Ectodermal cell (in vitro differentiated cells): Measurements from ENCODE around the gene PAQR4.
A peak's percentile ranks its signal among the peaks of the same experiment; 100 is the strongest.

Experiments used
- H3K27ac ChIP-seq: 2 replicates; pipeline ENCODE4 v1.7.0; 2013; ENCODE audit warnings: mild to moderate bottlenecking, low read depth, low read length; ENCODE audit not compliant: insufficient read depth, poor library complexity, severe bottlenecking
- H3K27me3 ChIP-seq: 2 replicates; pipeline ENCODE4 v1.7.0; 2013; ENCODE audit warnings: mild to moderate bottlenecking, low read length; ENCODE audit not compliant: insufficient read depth, control insufficient read depth, poor library complexity, severe bottlenecking
- H3K36me3 ChIP-seq: one replicate; pipeline ENCODE4 v1.7.0; 2013; ENCODE audit warnings: low read length; ENCODE audit not compliant: control insufficient read depth, insufficient read depth
- H3K4me1 ChIP-seq: one replicate; pipeline ENCODE4 v1.7.0; 2013; ENCODE audit warnings: low read length; ENCODE audit not compliant: control insufficient read depth, insufficient read depth
- H3K4me3 ChIP-seq: 2 replicates; pipeline ENCODE4 v1.7.0; 2013; ENCODE audit warnings: low read depth, low read length, control low read depth; ENCODE audit not compliant: insufficient read depth
- H3K9me3 ChIP-seq: 2 replicates; pipeline ENCODE4 v1.7.0; 2013; ENCODE audit warnings: mild to moderate bottlenecking, low read length, moderate library complexity; ENCODE audit not compliant: control insufficient read depth
- WGBS, 2 experiments: methylation state at CpG; one replicate each; pipeline ENCODE4 v1.1.7; 2013; ENCODE audit warnings: missing lambda C conversion rate in 2 of 2; 5-methylcytosine and 5-hydroxymethylcytosine counted together

PAQR4 gene

DNA sequence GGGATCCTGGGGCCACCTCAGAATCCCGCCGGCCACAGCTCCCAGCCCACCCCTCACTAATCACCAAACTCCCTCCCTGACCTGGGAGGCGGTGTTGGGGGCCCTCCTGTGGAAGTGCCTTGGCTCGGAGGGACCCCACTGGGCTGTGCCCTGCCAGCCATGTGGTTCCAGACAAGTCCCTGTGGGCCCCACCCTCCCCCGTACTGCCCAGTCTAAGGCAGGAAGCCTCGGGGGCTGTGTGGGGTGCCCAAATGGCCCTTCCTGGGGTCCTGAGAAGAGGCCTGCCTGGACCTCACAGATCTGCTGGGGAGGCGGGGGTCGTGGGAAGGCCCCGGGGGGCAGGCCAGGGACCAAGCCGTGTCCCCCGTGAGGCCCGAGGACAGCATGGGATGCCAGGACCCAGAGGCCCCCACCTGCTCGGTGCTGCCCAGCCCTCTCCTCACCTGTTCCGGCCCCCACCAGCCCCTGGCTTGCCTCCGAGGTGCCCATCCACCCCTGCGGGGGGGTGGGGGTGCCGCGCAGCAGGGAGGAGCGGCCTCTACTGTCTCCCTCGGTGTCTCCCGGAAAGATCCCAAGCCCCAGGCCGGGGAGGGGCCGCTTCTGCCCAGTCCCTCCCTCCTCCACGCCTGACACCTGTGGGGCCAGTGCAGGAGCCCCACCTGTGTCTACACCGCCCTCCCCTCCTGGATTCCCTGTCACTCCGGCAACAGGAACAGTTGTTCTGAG lies 14.3 kb upstream of the PAQR4 start:
- 87 to 89% methylated on average over 26 of the region's 26 CpGs for WGBS, 2 experiments
- no peak overlapping the region for H3K27ac ChIP-seq
- H3K9me3 ChIP-seq = no peaks in the 10 kb centered on the region
- no peaks in the 10 kb centered on the region for H3K27me3 ChIP-seq
- H3K4me3 ChIP-seq = no peak overlapping the region
- peaks cover 4% of the 10 kb centered on the region for H3K4me1 ChIP-seq
- no peaks in the 10 kb centered on the region for H3K36me3 ChIP-seq

DNA sequence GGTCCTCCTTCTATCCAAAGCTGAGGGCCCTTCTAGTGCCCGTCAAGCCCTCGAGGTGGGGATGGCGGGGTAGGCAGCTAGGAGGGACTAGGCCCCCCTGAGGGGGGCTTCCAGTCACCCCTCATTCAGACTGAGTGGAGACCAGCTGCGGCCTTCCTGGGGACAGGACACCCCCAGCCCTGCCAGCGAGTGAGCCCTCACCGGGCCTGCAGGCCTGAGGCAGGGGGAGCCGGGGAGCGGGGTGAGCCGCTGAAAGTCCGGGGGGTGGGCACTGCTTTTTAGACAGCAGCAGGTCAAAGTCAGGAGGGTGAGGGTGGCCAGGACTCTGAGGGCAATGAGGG lies 13.7 kb upstream of the PAQR4 start:
- Histone ChIP-seq H3K27me3 (no peaks in the 10 kb centered on the region), H3K36me3 (no peaks in the 10 kb centered on the region), H3K4me3 (no peak overlapping the region), H3K27ac (no peak overlapping the region), H3K9me3 (no peaks in the 10 kb centered on the region), H3K4me1 (peaks cover 4% of the 10 kb centered on the region)
- WGBS, 2 experiments = 81% methylated on average over 10 of the region's 10 CpGs

DNA sequence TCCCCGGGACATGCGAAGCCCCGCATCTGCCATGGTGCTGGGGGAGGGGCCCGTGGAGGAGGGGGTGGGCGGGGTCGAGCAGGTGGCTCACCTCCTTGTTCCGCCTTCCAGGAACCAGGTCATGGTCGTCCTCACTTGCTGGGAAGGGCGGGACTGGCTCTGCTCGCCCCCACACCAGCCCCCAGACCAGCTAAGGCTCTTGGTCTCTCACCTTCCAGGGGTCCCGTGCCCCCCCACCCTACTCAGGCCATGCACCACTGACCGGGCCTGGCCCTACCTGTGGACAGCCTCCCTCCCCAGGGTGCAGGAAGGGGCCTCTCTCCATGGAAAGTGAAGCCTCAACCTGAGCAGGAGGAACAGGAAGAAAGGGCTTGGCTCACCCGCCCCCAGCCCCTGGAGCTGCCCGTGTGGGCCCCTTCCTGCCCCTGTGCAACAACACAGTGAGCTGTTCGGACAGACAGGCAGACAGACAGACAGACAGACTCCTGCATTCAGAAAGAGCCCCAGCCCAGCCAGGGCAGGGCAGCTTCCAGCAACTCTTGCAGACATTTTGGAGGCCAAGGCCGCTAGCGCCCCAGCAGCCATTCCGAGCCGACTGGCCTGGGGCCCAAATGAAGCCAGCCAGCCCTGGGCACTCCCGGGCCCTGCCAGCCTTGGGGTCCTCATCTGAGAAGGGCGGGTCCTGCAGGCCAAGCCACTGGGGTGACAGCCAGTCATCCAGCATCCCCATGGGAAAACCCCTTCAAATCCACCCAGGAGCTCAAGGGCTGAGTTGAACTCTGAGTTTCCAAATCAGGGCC lies 13.2 kb upstream of the PAQR4 start:
- Histone ChIP-seq H3K36me3 (no peaks in the 10 kb centered on the region), H3K27ac (no peak overlapping the region), H3K4me3 (no peak overlapping the region), H3K4me1 (peaks cover 4% of the 10 kb centered on the region), H3K9me3 (no peaks in the 10 kb centered on the region), H3K27me3 (no peaks in the 10 kb centered on the region)
- WGBS, 2 experiments = 72 to 73% methylated on average over 21 of the region's 21 CpGs

DNA sequence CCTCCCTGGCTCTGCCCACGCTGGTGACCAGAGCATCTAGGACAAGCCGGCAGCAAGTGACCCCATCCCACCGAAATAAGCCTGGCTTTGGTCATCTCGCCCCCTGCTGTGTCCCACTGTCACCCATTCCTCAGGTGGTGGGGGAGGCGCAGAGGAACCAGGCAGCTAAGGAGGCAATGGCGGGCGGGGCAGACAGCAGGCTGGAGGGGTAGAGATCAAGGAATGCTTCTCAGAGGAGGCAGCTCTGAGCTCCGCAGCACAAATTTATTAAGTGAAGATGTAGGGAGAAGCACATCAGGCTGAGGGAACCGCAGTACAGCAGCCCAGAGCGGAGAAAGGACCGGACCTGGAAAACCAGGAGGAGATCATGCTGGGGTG lies 12.6 kb upstream of the PAQR4 start:
- Histone ChIP-seq H3K27ac (no peak overlapping the region), H3K36me3 (no peaks in the 10 kb centered on the region), H3K4me3 (no peak overlapping the region), H3K9me3 (no peaks in the 10 kb centered on the region), H3K4me1 (peaks cover 4% of the 10 kb centered on the region), H3K27me3 (no peaks in the 10 kb centered on the region)
- WGBS, 2 experiments = 83 to 86% methylated on average over 11 of the region's 11 CpGs

DNA sequence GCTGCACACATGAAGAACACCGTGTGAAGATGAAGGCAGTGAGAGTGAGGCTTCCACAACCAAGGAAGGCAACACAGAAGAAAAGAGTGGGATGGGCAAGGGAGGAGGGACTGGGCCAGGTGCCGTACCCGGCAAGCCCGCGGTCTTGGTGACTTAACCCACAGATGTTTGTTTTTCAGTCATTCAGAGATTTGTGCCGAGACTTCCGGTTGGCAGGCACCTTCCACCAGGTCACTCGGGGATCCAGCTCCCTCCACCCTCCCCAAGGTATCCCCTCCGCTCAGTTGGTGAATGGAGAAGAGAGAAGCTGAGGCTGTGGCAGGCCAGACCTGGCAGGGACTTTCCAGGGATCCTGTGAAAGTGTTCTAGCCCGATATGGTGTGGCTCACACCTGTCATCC lies 9.9 kb upstream of the PAQR4 start:
- H3K4me1 ChIP-seq = peaks cover 11% of the 10 kb centered on the region
- H3K27me3 ChIP-seq = peaks cover 23% of the 10 kb centered on the region
- H3K9me3 ChIP-seq = no peaks in the 10 kb centered on the region
- no peaks in the 10 kb centered on the region for H3K36me3 ChIP-seq
- H3K4me3 ChIP-seq = no peak overlapping the region
- 82 to 86% methylated on average over 10 of the region's 10 CpGs for WGBS, 2 experiments
- no peak overlapping the region for H3K27ac ChIP-seq

DNA sequence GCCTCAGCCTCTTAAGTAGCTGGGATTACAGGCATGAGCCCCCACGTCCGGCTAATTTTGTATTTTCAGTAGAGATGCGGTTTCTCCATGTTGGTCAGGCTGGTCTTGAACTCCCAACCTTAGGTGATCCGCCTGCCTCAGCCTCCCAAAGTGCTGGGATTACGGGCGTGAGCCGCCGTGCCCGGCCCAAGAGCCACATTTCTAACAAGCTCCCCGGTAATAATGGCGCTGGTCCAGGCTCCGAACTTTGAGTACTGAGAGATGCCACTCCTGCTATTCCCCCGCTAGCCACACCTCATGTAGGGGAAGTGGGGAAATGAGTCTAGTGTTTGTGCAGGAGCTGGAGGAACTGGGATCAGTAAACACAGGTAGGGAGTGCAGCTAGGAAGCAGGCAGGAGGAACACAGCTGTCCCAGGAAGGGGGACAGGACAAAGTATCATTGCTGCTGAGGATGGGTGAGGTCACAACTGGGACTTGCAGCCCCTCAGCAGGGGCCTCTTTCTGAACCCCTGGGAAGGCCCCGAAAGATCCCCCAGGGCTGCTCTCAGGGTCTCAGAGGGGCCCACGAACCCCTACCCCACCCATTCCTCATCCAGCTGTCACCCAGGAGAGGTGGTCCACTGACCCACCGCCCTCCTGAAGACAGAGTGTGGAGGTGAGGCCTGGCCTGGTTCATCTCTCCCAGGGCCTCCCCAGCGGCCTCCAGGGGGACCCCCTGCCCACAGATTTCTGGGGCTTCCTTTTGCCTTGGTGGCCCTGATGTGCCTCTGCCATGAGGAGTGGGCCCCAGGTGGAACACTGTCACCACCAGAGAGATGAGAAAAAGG lies 8.8 kb upstream of the PAQR4 start:
- peaks cover 7% of the 10 kb centered on the region for H3K4me1 ChIP-seq
- no peak overlapping the region for H3K27ac ChIP-seq
- no peaks in the 10 kb centered on the region for H3K9me3 ChIP-seq
- H3K4me3 ChIP-seq = no peak overlapping the region
- no peaks in the 10 kb centered on the region for H3K36me3 ChIP-seq
- H3K27me3 ChIP-seq = peaks cover 32% of the 10 kb centered on the region
- WGBS, 2 experiments = 84 to 86% methylated on average over 17 of the region's 17 CpGs

DNA sequence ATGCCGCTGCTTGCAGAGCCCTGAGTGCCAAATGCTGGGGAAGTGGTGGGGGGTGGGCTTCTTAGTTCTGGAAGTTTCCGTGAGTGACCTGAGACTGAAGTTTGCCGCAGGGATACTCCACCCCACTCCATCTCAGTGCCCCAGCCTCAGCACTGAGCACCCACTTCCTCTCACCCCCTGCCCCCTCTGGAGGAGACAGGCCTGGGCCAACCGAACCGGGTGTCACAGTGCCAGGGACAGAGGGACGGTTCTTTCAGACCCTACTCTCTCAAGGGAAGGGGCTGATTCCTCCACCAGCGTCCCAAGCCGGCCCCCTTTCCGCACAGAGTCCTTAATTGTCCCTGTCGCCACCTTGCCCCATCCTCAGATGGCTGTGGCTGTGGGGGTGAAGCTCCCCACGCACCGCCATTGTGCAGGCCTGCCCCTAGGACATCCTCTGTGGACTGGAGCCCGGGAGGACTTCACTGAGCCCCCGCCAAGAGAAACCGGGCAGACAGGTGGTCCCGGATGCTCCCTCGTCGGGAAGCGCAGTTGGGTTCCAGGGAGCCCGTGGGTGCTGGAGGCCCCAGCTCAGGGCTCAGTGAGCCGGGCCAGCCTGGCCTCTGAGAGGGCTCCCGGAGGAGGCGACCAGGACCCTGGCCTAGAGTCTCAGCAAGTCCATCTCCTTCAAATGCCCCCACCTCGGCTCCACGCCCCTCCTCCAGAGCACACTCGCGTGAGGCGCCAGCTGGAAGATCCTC lies 6.6 kb upstream of the PAQR4 start:
- peaks cover 46% of the 10 kb centered on the region for H3K27me3 ChIP-seq
- no peak overlapping the region for H3K27ac ChIP-seq

DNA sequence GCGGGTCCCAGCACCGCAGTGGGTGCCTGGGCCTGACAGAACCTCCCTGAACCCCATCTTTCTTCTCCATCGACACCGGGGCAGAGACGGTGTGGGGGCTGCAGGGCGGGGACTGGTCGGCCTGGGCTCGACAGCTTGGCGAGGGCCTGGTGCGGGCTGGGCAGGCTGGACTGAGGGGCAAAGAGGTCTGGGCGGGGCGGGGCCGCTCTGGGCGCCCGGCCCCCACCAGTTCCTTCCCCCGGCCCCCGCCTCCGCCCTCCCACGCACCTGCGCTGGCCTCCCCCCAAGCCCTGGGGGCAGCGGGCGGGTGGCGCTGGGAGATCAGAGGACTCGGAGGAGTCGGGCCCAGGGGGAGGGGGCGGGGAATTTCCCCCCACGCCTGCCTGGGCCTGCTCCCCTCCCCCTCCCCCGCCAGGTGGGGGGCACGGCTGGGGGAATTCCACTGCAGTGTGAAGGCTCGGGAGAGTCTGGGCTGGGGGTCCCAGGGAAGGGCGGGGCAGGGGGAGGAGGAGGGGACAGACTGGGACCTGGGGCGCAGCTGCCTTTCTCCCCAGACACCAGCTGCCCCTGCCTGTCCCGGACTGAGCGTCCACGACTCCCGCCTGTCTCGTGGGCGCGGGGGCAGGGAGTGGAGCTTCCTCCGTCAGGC lies 6.0 kb upstream of the PAQR4 start:
- Histone ChIP-seq H3K27ac (no peak overlapping the region), H3K4me1 (peaks cover 8% of the 10 kb centered on the region), H3K4me3 (peak overlapping the region; percentile 40), H3K36me3 (no peaks in the 10 kb centered on the region), H3K9me3 (no peaks in the 10 kb centered on the region), H3K27me3 (peaks cover 53% of the 10 kb centered on the region)
- 4% methylated on average over 32 to 40 of the region's 40 CpGs for WGBS, 2 experiments

More for the DNA sequence above, 6.6 kb upstream of the PAQR4 start:
- peak overlapping the region; percentile 40 for H3K4me3 ChIP-seq
- no peaks in the 10 kb centered on the region for H3K36me3 ChIP-seq
- whole genome bisulfite sequencing, 2 experiments = 64 to 66% methylated on average over 28 of the region's 28 CpGs
- H3K4me1 ChIP-seq = peaks cover 7% of the 10 kb centered on the region
- no peaks in the 10 kb centered on the region for H3K9me3 ChIP-seq

DNA sequence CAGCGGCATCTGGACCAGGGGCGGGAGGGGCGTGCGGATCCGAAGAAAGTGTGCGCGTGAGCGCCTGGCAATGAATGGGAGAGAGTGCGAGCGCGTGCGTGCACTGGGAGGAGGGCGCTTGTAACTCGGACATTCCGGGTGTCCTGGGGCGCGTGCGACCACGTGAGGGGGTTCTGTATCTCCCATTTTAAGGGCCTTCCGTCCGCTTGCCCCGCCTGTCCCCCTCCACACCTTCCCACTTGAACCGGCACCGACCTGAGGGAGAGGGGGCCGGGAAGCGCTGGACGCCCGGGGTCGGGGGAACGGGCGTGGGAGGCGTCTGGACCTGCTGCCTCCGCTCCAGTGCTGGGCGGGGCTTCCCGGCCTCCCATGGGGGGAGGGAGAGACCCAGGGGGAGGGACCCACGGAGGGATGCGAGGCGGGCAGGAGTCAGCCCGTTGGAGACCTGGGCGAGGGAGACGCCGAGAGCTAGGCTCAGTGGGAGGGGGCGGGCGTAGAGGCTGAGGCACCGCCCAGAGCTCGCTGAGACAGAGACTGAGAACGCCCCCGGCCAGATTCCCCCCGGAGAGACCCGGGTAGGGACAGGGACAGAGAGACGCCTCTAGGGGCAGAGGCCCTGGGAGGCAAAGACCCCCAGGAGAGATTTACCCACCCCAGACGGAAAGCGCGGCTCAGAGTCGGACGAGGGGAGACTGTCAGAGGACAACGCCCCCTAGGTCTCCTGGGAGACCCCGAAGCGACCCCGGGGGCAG lies 5.2 kb upstream of the PAQR4 start, which contains the start of gene KREMEN2:
KREMEN2 (plus strand) TSS at position 553 of the 752 bp plus-strand sequence. CDS start 246 bp downstream, outside the sequence.
- peak within 1 kb of the TSS; percentile 40 for H3K4me3 ChIP-seq
- peaks cover 58% of the 10 kb centered on the region for H3K27me3 ChIP-seq
- H3K36me3 ChIP-seq = no peaks in the 10 kb centered on the region
- peaks cover 13% of the 10 kb centered on the region for H3K4me1 ChIP-seq
- H3K27ac ChIP-seq = no peak within 1 kb of the TSS
- no peaks in the 10 kb centered on the region for H3K9me3 ChIP-seq
- 0 to 1% methylated on average over 60 of the region's 60 CpGs for whole genome bisulfite sequencing, 2 experiments
